Nephron (organoid): Measurements from ENCODE around the gene MT1E.
"Not testable (repeated sequence)": the region's sequence is repeated elsewhere in the genome, so short reads cannot be mapped to it uniquely, and the experiment has no call there.

Experiments
- H3K27ac Mint-ChIP-seq, 3 experiments: 2 replicates each; pipeline ENCODE4 v1.8.0; 2020; ENCODE audit warnings: mixed read lengths in 3 of 3, mild to moderate bottlenecking in 2 of 3, moderate library complexity in 1 of 3
- H3K27me3 Mint-ChIP-seq: 2 replicates; pipeline ENCODE4 v1.8.0; 2021; ENCODE audit warnings: low read depth, mild to moderate bottlenecking, moderate library complexity, mixed read lengths
- H3K36me3 Mint-ChIP-seq: 2 replicates; pipeline ENCODE4 v1.8.0; 2020; ENCODE audit warnings: low read depth, mixed read lengths
- H3K4me1 Mint-ChIP-seq: 2 replicates; pipeline ENCODE4 v1.8.0; 2020; ENCODE audit warnings: mixed read lengths
- H3K4me3 Mint-ChIP-seq, 3 experiments: 2 replicates each; pipeline ENCODE4 v1.8.0; 2020; ENCODE audit warnings: mild to moderate bottlenecking in 3 of 3, mixed read lengths in 3 of 3, moderate library complexity in 2 of 3
- H3K9me3 Mint-ChIP-seq: 2 replicates; pipeline ENCODE4 v1.8.0; 2020; ENCODE audit warnings: mixed read lengths
- CTCF ChIP-seq, 3 experiments: fragments of 200-600 bp; sonication (generic); IDR thresholded peaks; one replicate each; pipeline ENCODE4 v1.5.0; 2021; ENCODE audit warnings: antibody characterized with exemption in 3 of 3; ENCODE audit not compliant: unreplicated experiment in 3 of 3

Gene MT1E

DNA sequence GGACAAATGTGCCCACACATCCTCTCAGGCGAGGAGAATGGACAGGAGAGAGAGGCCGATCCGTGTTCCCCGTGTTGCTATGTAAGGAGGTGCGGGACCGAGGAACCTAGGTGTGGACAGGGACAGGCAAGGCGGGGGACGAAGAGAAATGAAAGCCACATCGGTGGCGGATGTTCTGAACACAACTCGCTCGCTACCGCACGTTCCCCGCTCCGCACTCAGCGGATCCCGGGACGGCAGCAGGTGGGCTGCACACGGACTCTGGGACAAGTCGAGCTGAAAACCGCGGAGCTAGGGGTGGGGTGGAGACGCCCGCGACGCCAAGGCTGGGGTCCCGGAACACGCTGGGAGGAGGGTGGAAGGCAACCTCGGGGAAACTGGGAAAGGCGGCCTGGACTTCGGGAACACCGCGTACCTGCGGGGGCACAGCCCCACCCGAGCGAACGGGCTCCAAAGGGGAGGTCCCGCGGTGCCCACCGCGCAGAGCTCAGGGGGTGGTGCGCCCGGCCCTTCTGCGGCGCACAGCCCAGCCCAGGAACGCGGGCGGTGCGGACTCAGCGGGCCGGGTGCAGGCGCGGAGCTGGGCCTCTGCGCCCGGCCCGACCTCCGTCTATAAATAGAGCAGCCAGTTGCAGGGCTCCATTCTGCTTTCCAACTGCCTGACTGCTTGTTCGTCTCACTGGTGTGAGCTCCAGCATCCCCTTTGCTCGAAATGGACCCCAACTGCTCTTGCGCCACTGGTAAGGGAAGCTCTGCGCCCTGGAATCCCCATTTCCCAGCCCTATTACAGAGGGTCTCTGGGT lies at the start of gene MT1E:
MT1E (plus strand) TSS at position 642 of the 803 bp plus-strand sequence; CDS start at position 713, 71 bp downstream.
- Mint-ChIP-seq H3K4me3 (peak within 1 kb of the TSS; percentile 87 to 93 (median 89)), H3K27me3 (peaks cover 94% of the 10 kb centered on the region), H3K4me1 (peaks cover 5% of the 10 kb centered on the region), H3K36me3 (no peaks in the 10 kb centered on the region), H3K9me3 (no peaks in the 10 kb centered on the region), H3K27ac (peak within 1 kb of the TSS; percentile 13 to 92 (median 83))
- no peak for TF ChIP-seq CTCF (IDR thresholded peaks at IDR 0.05; ENCODE audit: unreplicated experiment in 3 of 3)

DNA sequence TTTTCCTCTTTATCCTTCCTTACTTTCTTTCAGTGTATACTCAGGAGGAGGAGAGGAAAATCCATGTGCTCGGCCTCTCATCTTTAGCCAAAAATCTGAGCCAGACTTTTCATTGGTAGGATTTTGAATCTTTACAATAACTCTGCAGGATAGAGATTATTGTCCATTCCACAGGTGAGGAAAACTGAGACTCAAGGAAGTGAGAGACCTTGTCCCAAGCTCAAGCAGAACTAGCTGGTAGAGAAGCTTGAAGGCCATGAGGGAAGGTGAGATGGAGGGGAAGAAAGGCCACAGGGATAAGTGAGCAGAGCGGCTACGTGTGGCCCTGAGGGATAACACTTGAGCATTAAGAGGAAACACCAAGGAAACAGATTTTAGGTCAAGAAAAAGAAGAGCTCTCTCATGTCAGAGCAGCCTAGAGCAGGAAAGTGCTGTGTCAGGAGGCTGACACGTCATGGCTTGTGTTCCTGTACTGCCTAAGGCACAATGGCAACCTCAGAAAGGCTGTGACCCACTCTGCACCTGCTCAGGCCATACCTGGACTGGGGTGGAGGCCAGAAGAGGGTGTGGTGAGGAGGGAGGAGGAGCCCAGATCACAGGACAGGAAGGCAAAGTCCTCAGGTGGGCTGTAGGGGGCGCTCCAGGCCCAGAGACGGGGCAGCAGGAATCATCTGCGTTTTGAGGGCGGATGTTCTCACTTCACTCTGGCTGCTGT lies 48.8 kb upstream of the MT1E start:
- no peaks in the 10 kb centered on the region for H3K36me3 Mint-ChIP-seq
- H3K9me3 Mint-ChIP-seq: peaks cover 25% of the 10 kb centered on the region
- no peak overlapping the region for H3K27ac Mint-ChIP-seq
- no peaks in the 10 kb centered on the region for H3K4me1 Mint-ChIP-seq
- peaks cover 15% of the 10 kb centered on the region for H3K27me3 Mint-ChIP-seq
- TF ChIP-seq CTCF (IDR thresholded peaks at IDR 0.05; ENCODE audit: unreplicated experiment in 3 of 3): peak; percentile 15 to 26 (median 21)
- no peak overlapping the region for H3K4me3 Mint-ChIP-seq

DNA sequence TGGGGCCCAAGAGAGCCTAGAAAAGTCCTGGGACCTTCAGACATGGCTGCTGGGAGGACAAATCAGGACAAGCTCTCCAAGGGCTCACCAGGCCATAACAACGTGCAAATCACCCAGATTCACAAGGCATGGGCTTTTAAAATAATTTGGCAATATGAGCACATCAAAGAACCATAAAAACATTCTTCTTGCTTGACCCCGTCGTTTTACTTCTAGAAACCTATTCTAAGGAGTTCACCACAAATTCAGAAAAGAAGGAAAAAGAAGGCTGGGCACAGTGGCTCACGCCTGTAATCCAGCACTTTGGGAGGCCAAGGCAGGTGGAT lies 48.3 kb upstream of the MT1E start:
- Mint-ChIP-seq H3K36me3 (no peaks in the 10 kb centered on the region), H3K27ac (no peak overlapping the region), H3K27me3 (peaks cover 20% of the 10 kb centered on the region), H3K9me3 (peaks cover 25% of the 10 kb centered on the region), H3K4me1 (no peaks in the 10 kb centered on the region), H3K4me3 (no peak overlapping the region)
- no peak for TF ChIP-seq CTCF (IDR thresholded peaks at IDR 0.05; ENCODE audit: unreplicated experiment in 3 of 3)

GRCh38 chr16:56580391-56581048 lies 45.1 kb upstream of the MT1E start:
- Mint-ChIP-seq H3K4me1 (no peaks in the 10 kb centered on the region), H3K27me3 (peaks cover 44% of the 10 kb centered on the region), H3K27ac (no peak overlapping the region), H3K4me3 (no peak overlapping the region), H3K9me3 (peaks cover 16% of the 10 kb centered on the region), H3K36me3 (no peaks in the 10 kb centered on the region)
- no peak for TF ChIP-seq CTCF (IDR thresholded peaks at IDR 0.05; ENCODE audit: unreplicated experiment in 3 of 3)

DNA sequence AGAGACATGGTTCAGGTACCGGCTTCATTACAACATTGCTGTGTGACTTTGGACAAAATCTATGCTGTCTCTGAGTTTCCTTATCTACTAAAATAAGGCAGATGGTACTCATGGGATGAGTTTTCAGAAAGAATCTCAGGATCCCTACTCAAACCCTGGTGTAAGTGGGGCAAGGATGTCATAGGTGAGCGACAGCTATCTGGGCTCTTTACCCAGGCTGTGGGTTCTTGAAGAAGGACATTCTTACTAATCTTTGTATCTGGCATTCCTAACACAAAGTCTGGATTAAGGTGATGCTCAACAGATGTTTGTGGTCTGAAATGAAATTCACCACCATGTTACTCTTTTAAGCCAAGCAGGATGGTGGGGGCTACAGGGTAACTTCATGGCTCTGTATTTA lies 42.7 kb upstream of the MT1E start:
- H3K4me3 Mint-ChIP-seq, H3K9me3 Mint-ChIP-seq, H3K4me1 Mint-ChIP-seq, H3K27ac Mint-ChIP-seq, H3K36me3 Mint-ChIP-seq: not testable (repeated sequence)
- peaks cover 66% of the 10 kb centered on the region for H3K27me3 Mint-ChIP-seq

- Mint-ChIP-seq H3K27ac (no peak overlapping the region), H3K4me3 (no peak overlapping the region), H3K27me3 (peaks cover 72% of the 10 kb centered on the region), H3K9me3 (peaks cover 7% of the 10 kb centered on the region), H3K4me1 (no peaks in the 10 kb centered on the region), H3K36me3 (no peaks in the 10 kb centered on the region)
- no peak for TF ChIP-seq CTCF (IDR thresholded peaks at IDR 0.05; ENCODE audit: unreplicated experiment in 3 of 3)
Observed at GRCh38 chr16:56583351-56584168, 42.0 kb upstream of the MT1E start.
